ENCODE results near the gene AKNA.

AKNA gene

GRCh38 chr9:114395334-114395617, 7.5 kb upstream of the AKNA start:
- no peak overlapping the region for H2AFZ ChIP-seq (ENCODE audit: low read length)
- H3K27me3 ChIP-seq (ENCODE audit: control insufficient read depth in 3 of 3, insufficient read depth in 3 of 3, low read depth in 1 of 3, low read length in 3 of 3) = no peaks in the 10 kb centered on the region
- H2BK120ac ChIP-seq (ENCODE audit: low read depth, low read length) = no peak overlapping the region
- peak overlapping the region; percentile 34 for H3K27ac ChIP-seq (replicated peaks; ENCODE audit: low read length)
- peak overlapping the region; percentile 63 for H2BK12ac ChIP-seq (ENCODE audit: low read length)
- no peak overlapping the region for H3K4ac ChIP-seq (ENCODE audit: low read length)
- no peak overlapping the region for H4K8ac ChIP-seq (ENCODE audit: low read depth, low read length)
- no peak overlapping the region for H4K91ac ChIP-seq (ENCODE audit: low read depth, low read length, poor library complexity)
- peak overlapping the region; percentile 69 for H3K18ac ChIP-seq (ENCODE audit: low read length)
- no peak overlapping the region for H3K14ac ChIP-seq (ENCODE audit: low read length)
- H3K9ac ChIP-seq (ENCODE audit: low read depth, low read length, poor library complexity) = no peak overlapping the region
- H3K9me3 ChIP-seq (replicated peaks in 1 of 2; ENCODE audit: control insufficient read depth in 2 of 2, insufficient read depth in 1 of 2, low read depth in 1 of 2, low read length in 2 of 2) = no peaks in the 10 kb centered on the region
- no peak overlapping the region for H3K23ac ChIP-seq (ENCODE audit: low read depth, low read length, poor library complexity)
- peaks cover 5 to 13% of the 10 kb centered on the region in 2 donors for H3K4me1 ChIP-seq (ENCODE audit: control insufficient read depth in 2 of 2, insufficient read depth in 1 of 2, low read depth in 1 of 2, low read length in 2 of 2)
- H2AK5ac ChIP-seq (ENCODE audit: low read depth, low read length) = peak overlapping the region; percentile 72
- H3K36me3 ChIP-seq (replicated peaks in 1 of 2; ENCODE audit: control insufficient read depth in 2 of 2, insufficient read depth in 2 of 2, low read length in 2 of 2) = no peaks in the 10 kb centered on the region
- no CpG with 5 or more reads among the region's 5 CpGs for WGBS, 2 donors (ENCODE audit: extremely low coverage in 2 of 2, insufficient read length in 2 of 2, insufficient replicate concordance in 1 of 2)
- H3K4me3 ChIP-seq (ENCODE audit: low read length in 2 of 2) = no peak overlapping the region
- H2BK15ac ChIP-seq (ENCODE audit: low read length) = peak overlapping the region; percentile 45
- H3K4me2 ChIP-seq (ENCODE audit: insufficient read depth, low read length, poor library complexity, severe bottlenecking) = no peak overlapping the region
- H2BK5ac ChIP-seq (ENCODE audit: low read length) = peak overlapping the region; percentile 66
- DNase-seq (ENCODE audit: low spot score) = no peak
- peaks cover 3% of the 10 kb centered on the region for H3K79me1 ChIP-seq (ENCODE audit: low read depth, low read length)

- no peak overlapping the region for H4K91ac ChIP-seq (ENCODE audit: low read depth, low read length, poor library complexity)
- H2AK5ac ChIP-seq (ENCODE audit: low read depth, low read length) = peak overlapping the region; percentile 72
- no peaks in the 10 kb centered on the region for H3K9me3 ChIP-seq (replicated peaks in 1 of 2; ENCODE audit: control insufficient read depth in 2 of 2, insufficient read depth in 1 of 2, low read depth in 1 of 2, low read length in 2 of 2)
- H3K27me3 ChIP-seq (ENCODE audit: control insufficient read depth in 3 of 3, insufficient read depth in 3 of 3, low read depth in 1 of 3, low read length in 3 of 3) = no peaks in the 10 kb centered on the region
- H3K9ac ChIP-seq (ENCODE audit: low read depth, low read length, poor library complexity) = no peak overlapping the region
- no peak overlapping the region for H2AFZ ChIP-seq (ENCODE audit: low read length)
- no peak overlapping the region for H3K4me3 ChIP-seq (ENCODE audit: low read length in 2 of 2)
- H3K79me1 ChIP-seq (ENCODE audit: low read depth, low read length) = peaks cover 3% of the 10 kb centered on the region
- no CpG with 5 or more reads among the region's 7 CpGs for WGBS, 2 donors (ENCODE audit: extremely low coverage in 2 of 2, insufficient read length in 2 of 2, insufficient replicate concordance in 1 of 2)
- peak overlapping the region; percentile 60 for H3K23ac ChIP-seq (ENCODE audit: low read depth, low read length, poor library complexity)
- H3K36me3 ChIP-seq (replicated peaks in 1 of 2; ENCODE audit: control insufficient read depth in 2 of 2, insufficient read depth in 2 of 2, low read length in 2 of 2) = no peaks in the 10 kb centered on the region
- peak overlapping the region; percentile 66 for H2BK5ac ChIP-seq (ENCODE audit: low read length)
- peak overlapping the region; percentile 34 for H3K27ac ChIP-seq (replicated peaks; ENCODE audit: low read length)
- H2BK120ac ChIP-seq (ENCODE audit: low read depth, low read length) = no peak overlapping the region
- peak overlapping the region; percentile 14 for H3K14ac ChIP-seq (ENCODE audit: low read length)
- peak overlapping the region; percentile 89 for H3K18ac ChIP-seq (ENCODE audit: low read length)
- H3K4ac ChIP-seq (ENCODE audit: low read length) = no peak overlapping the region
- H2BK12ac ChIP-seq (ENCODE audit: low read length) = peak overlapping the region; percentile 63
- no peak for DNase-seq (ENCODE audit: low spot score)
- peak overlapping the region; percentile 45 for H2BK15ac ChIP-seq (ENCODE audit: low read length)
- H3K4me2 ChIP-seq (ENCODE audit: insufficient read depth, low read length, poor library complexity, severe bottlenecking) = no peak overlapping the region
- H3K4me1 ChIP-seq (ENCODE audit: control insufficient read depth in 2 of 2, insufficient read depth in 1 of 2, low read depth in 1 of 2, low read length in 2 of 2) = peaks cover 5 to 16% of the 10 kb centered on the region in 2 donors
- no peak overlapping the region for H4K8ac ChIP-seq (ENCODE audit: low read depth, low read length)
Observed at GRCh38 chr9:114394523-114395333, 6.9 kb upstream of the AKNA start.

GRCh38 chr9:114392749-114393112, 4.9 kb upstream of the AKNA start:
- Histone ChIP-seq H2BK5ac (ENCODE audit: low read length) (no peak overlapping the region), H3K9ac (ENCODE audit: low read depth, low read length, poor library complexity) (no peak overlapping the region), H4K91ac (ENCODE audit: low read depth, low read length, poor library complexity) (no peak overlapping the region), H3K4me1 (ENCODE audit: control insufficient read depth in 2 of 2, insufficient read depth in 1 of 2, low read depth in 1 of 2, low read length in 2 of 2) (peaks cover 12 to 21% of the 10 kb centered on the region in 2 donors), H3K23ac (ENCODE audit: low read depth, low read length, poor library complexity) (no peak overlapping the region), H3K4me2 (ENCODE audit: insufficient read depth, low read length, poor library complexity, severe bottlenecking) (no peak overlapping the region), H3K18ac (ENCODE audit: low read length) (no peak overlapping the region), H3K27ac (replicated peaks; ENCODE audit: low read length) (no peak overlapping the region), H4K8ac (ENCODE audit: low read depth, low read length) (no peak overlapping the region), H3K4me3 (ENCODE audit: low read length in 2 of 2) (no peak overlapping the region), H2AFZ (ENCODE audit: low read length) (no peak overlapping the region), H3K9me3 (replicated peaks in 1 of 2; ENCODE audit: control insufficient read depth in 2 of 2, insufficient read depth in 1 of 2, low read depth in 1 of 2, low read length in 2 of 2) (no peaks in the 10 kb centered on the region), H3K4ac (ENCODE audit: low read length) (no peak overlapping the region), H3K14ac (ENCODE audit: low read length) (no peak overlapping the region), H2BK15ac (ENCODE audit: low read length) (no peak overlapping the region), H3K36me3 (replicated peaks in 1 of 2; ENCODE audit: control insufficient read depth in 2 of 2, insufficient read depth in 2 of 2, low read length in 2 of 2) (peaks cover 0 to 2% of the 10 kb centered on the region in 2 donors), H3K27me3 (ENCODE audit: control insufficient read depth in 3 of 3, insufficient read depth in 3 of 3, low read depth in 1 of 3, low read length in 3 of 3) (no peaks in the 10 kb centered on the region), H2BK120ac (ENCODE audit: low read depth, low read length) (no peak overlapping the region), H2BK12ac (ENCODE audit: low read length) (no peak overlapping the region), H3K79me1 (ENCODE audit: low read depth, low read length) (peaks cover 3% of the 10 kb centered on the region), H2AK5ac (ENCODE audit: low read depth, low read length) (no peak overlapping the region)
- no peak for DNase-seq (ENCODE audit: low spot score)
- no CpG with 5 or more reads among the region's 3 CpGs for WGBS, 2 donors (ENCODE audit: extremely low coverage in 2 of 2, insufficient read length in 2 of 2, insufficient replicate concordance in 1 of 2)

GRCh38 chr9:114390952-114391351, 3.2 kb upstream of the AKNA start:
- Histone ChIP-seq H2AK5ac (ENCODE audit: low read depth, low read length) (no peak overlapping the region), H3K23ac (ENCODE audit: low read depth, low read length, poor library complexity) (no peak overlapping the region), H3K27ac (replicated peaks; ENCODE audit: low read length) (no peak overlapping the region), H3K14ac (ENCODE audit: low read length) (no peak overlapping the region), H4K91ac (ENCODE audit: low read depth, low read length, poor library complexity) (no peak overlapping the region), H3K79me1 (ENCODE audit: low read depth, low read length) (peaks cover 3% of the 10 kb centered on the region), H3K4ac (ENCODE audit: low read length) (no peak overlapping the region), H3K4me3 (ENCODE audit: low read length in 2 of 2) (no peak overlapping the region), H2AFZ (ENCODE audit: low read length) (no peak overlapping the region), H2BK5ac (ENCODE audit: low read length) (no peak overlapping the region), H2BK12ac (ENCODE audit: low read length) (no peak overlapping the region), H3K9me3 (replicated peaks in 1 of 2; ENCODE audit: control insufficient read depth in 2 of 2, insufficient read depth in 1 of 2, low read depth in 1 of 2, low read length in 2 of 2) (no peaks in the 10 kb centered on the region), H4K8ac (ENCODE audit: low read depth, low read length) (no peak overlapping the region), H2BK120ac (ENCODE audit: low read depth, low read length) (no peak overlapping the region), H3K36me3 (replicated peaks in 1 of 2; ENCODE audit: control insufficient read depth in 2 of 2, insufficient read depth in 2 of 2, low read length in 2 of 2) (peaks cover 0 to 2% of the 10 kb centered on the region in 2 donors), H3K4me1 (ENCODE audit: control insufficient read depth in 2 of 2, insufficient read depth in 1 of 2, low read depth in 1 of 2, low read length in 2 of 2) (peaks cover 19 to 34% of the 10 kb centered on the region in 2 donors), H3K4me2 (ENCODE audit: insufficient read depth, low read length, poor library complexity, severe bottlenecking) (no peak overlapping the region), H3K27me3 (ENCODE audit: control insufficient read depth in 3 of 3, insufficient read depth in 3 of 3, low read depth in 1 of 3, low read length in 3 of 3) (no peaks in the 10 kb centered on the region), H2BK15ac (ENCODE audit: low read length) (no peak overlapping the region), H3K18ac (ENCODE audit: low read length) (no peak overlapping the region), H3K9ac (ENCODE audit: low read depth, low read length, poor library complexity) (no peak overlapping the region)
- no CpG with 5 or more reads among the region's 2 CpGs for WGBS, 2 donors (ENCODE audit: extremely low coverage in 2 of 2, insufficient read length in 2 of 2, insufficient replicate concordance in 1 of 2)
- no peak for DNase-seq (ENCODE audit: low spot score)

Data from neuronal stem cell (in vitro differentiated cells).